Measurements from ENCODE around the gene C22orf31.
"Not testable (repeated sequence)": the region's sequence is repeated elsewhere in the genome, so short reads cannot be mapped to it uniquely, and the experiment has no call there.

The C22orf31 gene

DNA sequence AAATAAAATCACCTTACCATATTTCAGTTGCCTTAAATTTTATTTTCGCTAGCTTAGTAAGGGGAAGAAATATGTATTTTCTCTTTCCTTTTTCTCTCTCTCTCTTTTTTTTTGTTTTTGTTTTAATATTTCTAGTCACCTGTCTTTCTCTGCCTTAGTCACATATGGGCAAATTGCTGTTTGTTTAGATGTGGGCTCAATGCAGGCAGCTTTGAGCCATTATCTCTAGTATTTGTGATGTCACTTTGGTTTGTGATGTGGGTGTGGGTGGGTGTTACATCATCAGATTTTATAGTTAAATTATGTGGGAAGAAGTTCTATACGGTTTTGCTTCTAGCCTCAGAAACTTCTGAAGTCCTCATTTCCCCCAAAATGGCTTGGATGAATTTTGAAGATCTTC, at the start of gene C22orf31:
TSS of gene C22orf31 (minus strand) at position 59 of the 400 bp plus-strand sequence. CDS start at position 20, 39 bp downstream.
- DNase-seq: no peak

DNA sequence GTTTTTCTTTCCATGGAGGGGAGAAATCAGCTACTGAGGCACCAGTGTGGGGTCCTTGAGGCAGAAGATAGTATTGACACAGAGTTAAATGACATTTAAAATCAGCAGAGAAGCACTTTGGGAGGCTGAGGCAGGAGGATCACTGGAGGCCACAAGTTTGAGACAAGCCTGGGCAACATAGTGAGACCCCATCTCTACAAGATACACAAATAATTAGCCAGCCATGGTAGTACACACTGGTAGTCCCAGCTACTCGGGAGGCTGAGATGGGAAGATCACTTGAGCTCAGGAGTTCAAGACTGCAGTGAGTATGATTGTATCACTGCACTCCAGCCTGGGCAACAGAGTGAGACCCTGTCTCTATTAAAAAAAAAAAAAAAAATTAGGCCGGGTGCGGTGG, 49.3 kb upstream of the C22orf31 start:
- no peak for DNase-seq

DNA sequence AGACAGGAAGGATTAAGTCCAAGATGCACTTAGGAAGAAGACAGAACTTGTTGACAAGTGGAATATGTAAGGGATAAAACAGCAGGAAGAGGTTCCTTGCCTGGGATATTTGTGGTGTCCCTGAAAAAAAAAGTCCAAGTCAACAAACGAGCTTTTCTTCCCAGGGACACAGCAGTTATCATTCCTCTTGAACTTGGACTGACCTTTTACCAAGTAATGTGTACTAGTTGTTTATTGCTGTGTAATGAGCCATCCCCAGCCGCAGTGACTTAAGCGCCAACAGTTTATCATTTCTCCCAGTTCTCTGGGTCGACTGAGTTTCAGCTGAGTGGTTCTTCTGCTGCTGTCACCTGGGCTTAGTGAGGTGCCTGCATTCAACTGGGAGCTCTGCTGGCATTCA, 48.2 kb upstream of the C22orf31 start:
- no peak for DNase-seq

DNA sequence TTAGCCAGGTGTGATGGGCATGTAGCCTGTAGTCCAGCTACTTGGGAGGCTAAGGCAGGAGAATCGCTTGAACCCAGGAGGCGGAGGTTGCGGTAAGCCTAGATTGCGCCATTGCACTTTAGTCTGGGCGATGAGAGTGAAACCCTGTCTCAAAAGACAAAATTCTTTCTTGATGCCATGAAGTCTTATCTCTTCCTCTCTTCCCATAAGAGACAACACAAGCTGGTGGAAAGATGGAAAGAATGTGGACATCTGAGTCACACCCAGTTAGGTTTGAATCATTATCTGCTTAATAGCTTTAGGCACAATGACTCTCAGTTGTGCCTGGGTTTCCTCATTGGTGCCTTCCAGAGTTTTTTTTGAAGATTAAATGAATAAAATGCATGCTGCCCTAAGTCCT, 46.5 kb upstream of the C22orf31 start:
- no peak for DNase-seq

DNA sequence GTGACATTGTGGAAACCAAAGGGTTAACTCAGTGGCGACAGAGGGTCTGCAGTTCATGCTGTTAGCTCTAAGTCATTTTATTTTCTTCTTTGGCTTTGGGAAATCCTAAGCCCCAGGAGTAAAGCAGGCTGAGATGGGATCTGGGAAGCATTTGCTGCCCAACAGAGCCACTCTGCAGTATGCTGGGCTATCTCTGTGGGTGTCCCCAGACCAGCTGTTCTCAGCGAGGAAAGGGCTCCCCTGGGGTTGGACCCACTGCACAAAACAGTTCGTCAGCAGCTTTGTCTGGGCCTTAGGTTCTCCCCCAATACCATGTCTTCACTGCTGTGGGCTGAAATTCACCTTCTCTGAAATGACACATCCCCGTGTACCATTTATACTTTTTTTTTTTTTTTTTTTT, 45.2 kb upstream of the C22orf31 start:
- no peak for DNase-seq

DNA sequence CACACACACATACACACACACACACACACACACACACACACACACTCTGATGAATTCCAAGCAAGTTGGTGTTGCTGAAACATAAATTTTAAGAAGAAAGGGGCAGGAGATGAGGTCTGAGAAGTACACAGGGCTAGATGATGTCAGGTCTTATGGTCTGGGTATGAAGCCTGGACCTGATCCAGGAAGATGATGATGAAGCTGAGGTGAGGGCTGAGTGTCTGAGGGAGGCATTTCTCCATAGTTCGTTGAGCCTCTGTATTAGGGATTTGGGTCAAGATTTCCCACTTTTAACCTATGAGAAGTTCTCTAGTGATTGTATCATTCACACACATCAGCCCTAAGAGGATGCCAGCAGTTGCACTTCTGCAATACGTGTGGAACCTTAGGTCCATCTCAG, 43.8 kb upstream of the C22orf31 start:
- DNase-seq: no peak

DNA sequence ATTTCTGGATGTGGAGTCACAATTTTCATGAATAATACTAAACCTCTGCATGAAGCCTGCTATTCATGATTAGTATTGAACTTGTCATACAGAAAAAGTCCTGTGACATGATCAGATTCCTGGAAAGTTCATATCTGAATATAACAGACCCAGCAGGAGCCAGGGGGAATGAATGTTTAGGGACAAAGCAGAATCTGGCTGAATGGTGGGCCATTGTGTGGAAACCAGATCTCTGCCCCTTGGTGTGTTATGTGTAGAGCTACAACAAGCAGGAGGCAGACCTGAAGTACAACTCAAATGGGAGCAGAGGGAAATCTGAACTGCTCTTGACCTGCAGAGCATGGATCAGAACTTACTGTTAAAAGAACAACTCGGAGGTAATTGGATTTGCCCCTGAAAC, 41.5 kb upstream of the C22orf31 start:
- no peak for DNase-seq

DNA sequence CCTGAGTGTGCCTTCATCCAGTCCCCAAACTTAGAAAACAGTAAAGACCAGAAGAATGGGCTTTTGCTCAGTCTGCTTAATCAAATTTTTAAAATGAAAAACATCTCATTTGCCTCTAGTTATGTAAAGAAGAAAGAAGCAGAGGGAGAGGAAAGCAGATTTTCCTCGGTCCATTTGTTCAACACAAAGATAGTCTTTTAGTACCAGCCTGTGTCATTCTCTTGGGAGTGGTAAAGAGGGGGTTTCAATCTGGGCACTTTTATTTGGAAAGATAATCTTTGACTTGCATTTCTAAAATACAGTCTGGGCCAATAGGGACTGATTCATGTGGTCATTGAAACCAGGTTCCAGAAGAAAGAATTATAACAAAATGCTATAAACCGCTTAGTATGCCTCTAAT, 40.7 kb upstream of the C22orf31 start:
- no peak for DNase-seq

DNA sequence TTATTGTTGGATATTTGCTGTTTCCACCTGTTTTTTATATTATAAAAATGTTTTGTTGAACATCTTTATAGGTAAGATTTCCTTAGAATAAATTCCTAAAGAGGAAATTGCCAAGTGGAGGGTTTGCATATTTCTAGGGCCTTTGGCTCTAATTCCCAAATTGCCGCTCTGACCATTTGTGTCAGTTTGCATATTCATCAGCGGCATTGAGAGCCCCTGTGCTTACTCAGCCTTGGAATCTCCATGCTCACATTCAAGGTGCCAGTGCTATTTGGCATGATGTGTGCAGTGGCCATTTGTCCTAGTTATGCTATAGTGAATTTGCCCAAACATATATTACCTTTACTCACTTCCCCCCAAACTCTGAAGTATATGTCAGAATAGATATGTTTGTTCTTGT, 36.7 kb upstream of the C22orf31 start:
- no peak for DNase-seq

DNA sequence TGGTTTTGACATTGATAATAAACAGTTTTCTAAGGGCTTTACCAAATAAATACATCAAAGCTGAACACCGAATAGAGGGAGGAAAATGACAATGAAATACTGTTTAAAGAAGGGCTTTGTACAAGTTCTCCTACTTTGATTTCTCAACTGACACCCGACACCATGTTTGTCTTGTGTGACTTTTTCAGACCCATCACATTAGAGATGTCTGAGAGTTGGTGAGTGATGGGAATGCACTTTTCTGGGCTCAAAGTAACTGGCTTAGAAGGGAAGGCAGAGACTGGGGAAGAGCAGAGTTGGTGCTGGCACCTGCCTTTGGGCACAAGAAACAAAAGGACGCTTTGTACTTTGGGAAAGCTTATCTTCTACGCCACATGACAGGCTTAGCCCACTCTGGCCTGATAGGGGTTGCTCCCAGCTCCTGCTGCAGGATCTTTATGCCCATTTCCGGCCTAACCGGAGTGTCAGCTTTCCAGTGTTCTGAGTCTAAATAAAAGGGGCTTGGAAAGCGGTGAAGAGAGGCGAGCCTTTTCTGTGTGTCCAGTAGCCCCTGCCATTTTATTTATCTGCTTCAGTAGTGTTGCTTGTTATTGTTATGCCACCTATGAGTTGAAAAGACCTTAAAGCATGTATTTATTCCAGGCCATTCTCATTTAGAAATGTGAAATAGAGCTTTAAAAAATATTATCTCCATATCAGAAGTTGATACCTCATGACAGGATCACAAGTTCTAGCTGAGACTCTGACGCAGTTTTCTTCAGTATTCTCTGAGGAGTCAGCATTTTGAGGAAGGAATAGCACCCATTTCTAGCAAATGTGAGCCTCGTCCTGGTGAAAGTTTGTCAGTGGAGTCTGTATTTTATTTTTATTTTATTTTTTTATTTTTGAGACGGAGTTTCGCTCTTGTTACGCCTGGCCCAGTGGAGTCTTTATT, 35.4 kb upstream of the C22orf31 start:
- DNase-seq: no peak

DNA sequence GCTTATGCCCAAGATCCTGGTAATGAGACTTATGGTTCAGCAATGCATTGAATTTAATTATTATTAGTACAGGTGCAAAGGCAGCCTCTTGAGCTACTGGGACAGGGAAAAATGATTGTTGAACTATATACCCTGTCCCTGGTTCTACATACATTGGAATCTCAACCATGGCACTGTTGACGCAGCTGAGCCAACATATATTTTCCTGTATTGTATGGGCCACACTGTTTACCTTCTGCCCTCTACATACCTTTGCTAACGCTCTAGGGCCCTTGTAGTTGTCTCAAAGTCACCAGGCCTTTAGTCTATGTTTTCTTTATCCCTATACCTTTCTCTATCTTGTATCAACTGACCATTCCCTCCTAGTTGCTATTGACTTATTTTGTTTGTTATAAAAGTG, 33.8 kb upstream of the C22orf31 start:
- no peak for DNase-seq

DNA sequence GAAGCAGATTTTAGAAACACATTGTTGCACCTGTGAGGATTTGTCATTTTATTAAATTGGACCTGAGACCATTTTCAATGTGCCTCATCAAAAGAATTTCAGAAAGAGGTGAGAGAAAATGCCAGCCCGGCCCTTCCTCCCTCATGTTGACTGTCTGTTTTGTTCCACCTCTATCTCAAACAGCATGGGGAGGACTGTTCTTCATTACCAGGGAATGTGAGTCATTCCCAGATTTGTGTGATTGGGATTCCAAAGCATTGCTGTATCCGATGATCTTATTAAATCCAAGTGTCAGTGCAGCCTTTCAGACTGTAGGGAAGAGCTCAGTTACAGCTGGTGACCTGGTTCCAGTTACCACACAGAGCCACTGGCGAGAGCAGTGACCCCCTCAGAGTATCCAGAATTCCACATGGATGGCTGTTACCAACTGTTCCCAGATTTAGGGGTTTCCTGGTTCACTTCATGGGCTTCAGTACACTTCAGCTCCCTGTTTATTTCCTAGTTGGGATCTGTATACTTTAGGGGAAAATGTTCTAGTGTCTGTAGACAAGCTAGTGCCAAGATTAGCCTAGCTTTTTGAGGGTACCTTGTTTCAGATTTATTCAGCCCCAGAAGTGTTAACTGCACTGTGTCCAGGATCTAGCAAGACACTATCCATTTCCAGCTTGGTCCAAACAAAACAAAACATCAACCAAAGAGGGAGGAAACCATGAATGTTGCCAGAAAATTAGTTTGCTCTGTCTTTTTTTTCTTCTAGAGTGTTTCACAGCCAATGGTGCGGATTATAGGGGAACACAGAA, 32.1 kb upstream of the C22orf31 start:
- DNase-seq: no peak

DNA sequence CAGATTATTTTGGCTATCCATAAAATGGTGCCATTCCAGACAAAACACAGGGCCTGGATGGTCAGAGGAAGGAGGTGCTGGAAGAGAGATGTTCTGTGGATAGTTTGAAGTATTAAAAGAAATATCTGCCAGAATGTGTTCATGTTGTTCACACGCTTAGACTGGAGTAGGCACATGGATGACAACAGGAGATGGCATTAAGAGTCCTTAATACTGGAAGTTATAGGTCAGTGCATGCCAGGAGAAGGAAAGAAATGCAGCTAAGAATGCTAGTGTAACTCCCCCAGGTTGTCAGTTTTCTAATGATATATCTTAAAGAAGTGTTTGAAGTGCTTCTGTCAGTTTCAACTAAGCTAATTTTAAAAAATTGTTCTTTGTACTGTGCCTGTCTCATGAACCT, 31.4 kb upstream of the C22orf31 start:
- DNase-seq: no peak

DNA sequence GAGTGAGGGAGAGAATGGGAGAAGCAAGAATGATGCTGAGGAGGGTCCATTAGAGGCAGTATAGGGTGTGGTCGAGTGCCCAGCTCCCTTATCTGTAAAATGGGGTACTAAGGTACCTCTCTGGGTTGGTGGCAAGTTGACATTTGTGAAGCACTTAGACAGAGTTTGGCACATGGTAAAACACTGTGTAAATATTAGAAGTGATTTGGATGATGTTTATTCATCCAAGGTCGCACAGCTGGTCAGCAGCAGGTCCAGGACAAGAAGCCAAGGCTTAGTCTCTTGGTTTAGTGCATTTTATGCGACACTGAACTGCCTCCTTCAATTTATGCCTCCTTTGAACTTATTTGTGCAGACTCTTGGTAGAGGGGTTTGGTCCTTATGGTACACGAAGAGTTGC, 30.6 kb upstream of the C22orf31 start:
- DNase-seq: no peak

DNA sequence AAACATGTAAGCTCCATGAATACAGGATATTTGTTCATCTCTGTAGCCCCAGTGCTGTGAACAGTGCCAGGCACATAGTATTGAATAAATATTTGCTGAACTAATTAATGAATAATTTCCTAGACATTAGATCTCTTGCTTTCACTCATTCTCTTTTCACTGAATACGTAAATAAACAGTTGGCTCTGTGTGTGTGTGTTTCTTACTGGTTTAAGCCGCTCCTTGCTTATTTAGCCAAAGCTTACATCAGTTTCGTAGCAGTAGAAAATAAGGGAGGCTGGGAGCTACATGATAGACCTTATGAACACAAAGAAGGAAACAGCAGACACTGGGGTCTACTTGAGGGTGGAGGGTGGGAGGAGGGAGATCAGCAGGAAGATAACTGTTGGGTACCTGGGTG, 28.4 kb upstream of the C22orf31 start:
- DNase-seq: no peak

DNA sequence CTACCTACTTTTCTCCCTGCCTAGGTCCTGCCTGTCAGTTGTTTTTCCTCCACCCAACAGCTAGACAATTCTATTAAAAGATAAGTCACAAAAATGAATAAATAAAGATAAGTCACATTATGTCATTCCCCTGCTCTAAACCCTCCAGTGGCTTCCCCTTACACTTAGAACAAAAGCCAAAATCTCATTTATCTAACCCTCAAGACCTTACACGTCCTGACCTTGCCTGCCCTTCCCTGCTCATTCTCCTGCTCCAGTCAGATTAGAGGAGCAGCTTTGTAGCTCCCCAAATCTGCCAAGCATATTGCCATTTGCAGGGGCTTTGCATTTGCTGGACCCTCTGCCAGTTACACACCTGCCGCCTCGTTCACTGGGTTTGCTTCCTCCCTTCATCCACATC, 27.9 kb upstream of the C22orf31 start:
- no peak for DNase-seq

DNA sequence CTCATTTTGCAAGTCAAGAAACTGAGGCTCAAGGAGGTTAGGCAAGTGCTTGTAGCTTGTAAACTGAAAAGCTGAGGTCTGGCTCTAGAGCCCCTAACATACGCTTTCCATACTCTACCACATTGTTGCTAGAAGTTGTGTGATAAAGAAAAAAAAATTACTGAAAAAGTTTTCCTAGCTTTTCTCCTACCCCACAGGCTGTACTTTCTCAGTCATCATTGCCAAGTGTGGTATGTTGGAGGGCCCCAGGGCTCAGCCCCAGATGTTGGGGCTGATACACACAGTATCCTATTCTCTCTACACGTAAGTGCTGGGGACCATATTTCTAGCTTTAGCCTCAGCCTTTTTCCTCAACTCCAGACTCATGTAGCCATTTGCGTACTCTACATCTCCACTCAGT, 27.2 kb upstream of the C22orf31 start:
- DNase-seq: no peak

DNA sequence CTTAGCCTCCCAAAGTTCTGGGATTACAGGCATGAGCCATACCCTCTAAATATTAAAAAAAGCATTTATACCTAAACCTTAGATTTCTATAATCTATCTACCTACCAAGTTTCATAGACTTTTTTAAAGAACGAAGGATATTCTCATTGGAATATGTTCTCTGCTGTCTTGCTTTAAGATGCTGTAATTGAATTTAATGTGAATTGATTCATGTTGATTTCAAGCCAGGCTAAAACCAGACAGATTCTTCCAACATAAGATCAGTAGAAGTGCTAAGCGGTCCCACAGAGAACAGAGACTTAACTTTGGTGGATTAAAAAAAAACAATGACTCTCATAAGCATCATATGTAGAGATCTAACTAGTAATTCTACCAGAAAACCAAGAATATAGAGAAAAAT, 25.4 kb upstream of the C22orf31 start:
- no peak for DNase-seq

DNA sequence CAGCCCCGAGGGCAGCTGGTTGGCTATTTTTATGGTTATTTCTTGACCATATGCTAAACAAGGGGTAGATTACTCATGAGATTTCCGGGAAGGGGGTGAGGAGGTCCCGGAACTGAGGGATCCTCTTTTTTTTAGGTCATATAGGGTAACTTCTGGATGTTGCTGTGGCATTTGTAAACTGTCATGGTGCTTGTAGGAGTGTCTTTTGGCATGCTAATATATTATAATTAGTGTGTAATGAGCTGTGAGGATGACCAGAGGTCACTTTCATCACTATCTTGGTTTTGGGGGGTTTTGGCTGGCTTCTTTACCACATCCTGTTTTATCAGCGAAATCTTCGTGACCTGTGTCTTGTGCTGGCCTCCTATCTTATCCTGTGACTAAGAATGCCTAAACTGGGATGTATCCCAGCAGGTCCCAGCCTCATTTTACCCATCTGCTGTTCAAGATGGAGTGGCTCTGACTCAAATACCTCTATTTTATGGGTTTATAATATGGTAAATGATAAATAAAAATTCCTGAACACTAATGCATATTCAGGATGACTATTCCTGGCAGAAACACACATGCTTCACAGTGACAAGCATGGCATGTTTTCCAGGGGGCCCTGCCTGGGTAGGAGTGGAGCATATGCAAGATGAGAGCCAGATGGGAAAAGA, 22.4 kb upstream of the C22orf31 start:
- no peak for DNase-seq

DNA sequence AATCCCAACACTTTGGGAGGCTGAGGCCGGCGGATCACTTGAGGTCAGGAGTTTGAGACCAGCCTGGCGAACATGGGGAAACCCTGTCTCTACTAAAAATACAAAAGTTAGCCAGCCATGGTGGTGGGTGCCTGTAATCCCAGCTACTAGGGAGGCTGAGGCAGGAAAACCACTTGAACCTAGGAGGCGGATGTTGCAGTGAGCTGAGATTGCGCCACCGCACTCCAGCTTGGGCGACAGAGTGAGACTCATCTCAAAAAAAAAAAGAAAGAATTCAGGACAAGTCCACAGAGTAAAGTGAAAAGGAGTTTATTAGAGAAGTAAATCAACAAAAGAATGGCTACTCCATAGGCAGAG, 21.9 kb upstream of the C22orf31 start:
- DNase-seq: not testable (repeated sequence)

DNA sequence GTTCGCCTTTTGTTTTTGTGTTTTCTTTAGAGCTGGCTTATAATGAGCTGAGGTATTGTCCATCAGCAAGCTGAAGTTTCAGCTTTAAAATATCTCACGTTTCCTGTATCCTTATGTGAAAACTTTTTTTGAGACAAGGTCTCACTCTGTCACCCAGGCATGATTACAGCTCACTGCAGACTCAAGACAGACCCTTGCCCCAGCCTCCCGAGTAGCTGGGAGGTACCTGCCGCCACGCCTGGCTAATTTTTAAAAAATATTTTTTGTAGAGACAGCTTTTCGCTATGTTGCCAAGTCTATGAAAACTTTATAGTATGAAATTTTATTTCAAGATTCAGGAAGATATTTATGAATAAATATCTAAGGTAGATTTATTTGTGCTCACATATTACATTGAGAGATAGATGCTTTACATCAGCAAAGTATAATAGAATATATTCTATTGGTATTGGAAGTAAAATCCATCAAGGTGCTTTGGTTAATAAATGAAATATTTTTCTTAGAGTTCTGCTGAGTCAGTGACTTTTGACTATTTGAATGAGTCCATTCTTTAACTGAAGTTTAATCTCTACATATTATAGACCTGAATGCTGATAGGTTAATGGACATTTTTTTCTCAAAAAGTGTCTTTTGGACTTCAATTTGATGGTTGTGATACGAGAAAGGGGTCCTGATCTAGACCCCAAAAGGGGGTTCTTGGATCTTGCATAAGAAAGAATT, 21.4 kb upstream of the C22orf31 start:
- no peak for DNase-seq

DNA sequence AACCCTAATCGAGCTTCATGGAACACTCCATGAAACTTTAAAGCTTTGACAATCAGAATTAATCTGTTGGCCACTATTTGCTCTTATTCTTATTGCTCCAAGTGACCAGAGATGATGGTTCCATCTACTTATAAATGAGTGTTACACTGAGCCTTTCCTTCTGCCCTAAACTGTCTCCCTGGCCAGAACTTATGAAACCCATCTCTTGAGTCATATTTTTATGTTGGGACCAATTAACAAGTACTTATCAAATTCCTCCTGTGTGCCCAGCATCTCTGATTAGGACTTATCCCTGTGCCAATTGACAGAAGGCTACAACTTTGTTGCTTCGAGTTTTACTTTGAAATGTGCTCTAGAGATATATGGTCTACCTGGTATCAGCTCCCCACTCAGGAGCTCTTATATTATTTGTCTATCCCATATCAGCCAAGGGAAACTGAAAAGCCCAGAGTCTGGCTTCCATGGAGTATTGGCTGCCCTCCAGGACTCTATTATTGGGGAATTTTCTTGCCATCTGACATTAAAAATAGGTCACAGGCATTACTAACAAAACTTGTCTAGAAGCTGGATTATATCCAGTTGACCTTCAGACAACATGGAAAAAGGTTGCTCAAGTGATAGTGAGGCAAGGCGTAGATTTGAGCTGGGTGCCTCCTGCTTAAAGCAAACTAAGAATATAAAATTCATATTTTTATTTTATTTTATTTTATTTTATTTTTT, 20.0 kb upstream of the C22orf31 start:
- DNase-seq: no peak

Data from DMS79 (cell line).